NT2/D1 (cell line): ENCODE results near the gene CFAP44.

Experiments
- DNase-seq: peaks from one replicate; pipeline ENCODE4 v3.0.0-alpha.2; 2011; ENCODE audit warnings: low read depth, low spot score
- H3K27me3 ChIP-seq: 2 replicates; pipeline ENCODE4 v1.6.0; 2011; ENCODE audit warnings: mild to moderate bottlenecking; ENCODE audit not compliant: insufficient read length, insufficient read depth
- H3K36me3 ChIP-seq: 2 replicates; pipeline ENCODE4 v1.6.1; 2011; ENCODE audit warnings: mild to moderate bottlenecking, low read length, mixed read lengths; ENCODE audit not compliant: insufficient read depth, insufficient read length
- H3K4me1 ChIP-seq: 2 replicates; pipeline ENCODE4 v1.5.1; 2011; ENCODE audit not compliant: insufficient read depth, insufficient read length
- H3K4me3 ChIP-seq: 2 replicates; pipeline ENCODE4 v1.5.1; 2011; ENCODE audit warnings: low read depth; ENCODE audit not compliant: insufficient read length
- H3K9ac ChIP-seq: 2 replicates; pipeline ENCODE4 v1.6.0; 2011; ENCODE audit warnings: low read depth; ENCODE audit not compliant: insufficient read length
- H3K9me3 ChIP-seq: 2 replicates; pipeline ENCODE4 v1.5.1; 2011; ENCODE audit warnings: mild to moderate bottlenecking, low read length; ENCODE audit not compliant: insufficient read depth
- SUZ12 ChIP-seq: IDR thresholded peaks from 2 replicates; pipeline ENCODE4 v1.6.1; 2011; ENCODE audit not compliant: insufficient read length, insufficient read depth; ENCODE audit errors: extremely low read depth
- YY1 ChIP-seq: IDR thresholded peaks from 2 replicates; pipeline ENCODE4 v1.6.1; 2011; ENCODE audit not compliant: insufficient read length, insufficient read depth
- ZNF274 ChIP-seq: IDR thresholded peaks from 2 replicates; pipeline ENCODE4 v1.6.1; 2011; ENCODE audit warnings: mild to moderate bottlenecking, low read depth, low read length

CFAP44 gene

DNA sequence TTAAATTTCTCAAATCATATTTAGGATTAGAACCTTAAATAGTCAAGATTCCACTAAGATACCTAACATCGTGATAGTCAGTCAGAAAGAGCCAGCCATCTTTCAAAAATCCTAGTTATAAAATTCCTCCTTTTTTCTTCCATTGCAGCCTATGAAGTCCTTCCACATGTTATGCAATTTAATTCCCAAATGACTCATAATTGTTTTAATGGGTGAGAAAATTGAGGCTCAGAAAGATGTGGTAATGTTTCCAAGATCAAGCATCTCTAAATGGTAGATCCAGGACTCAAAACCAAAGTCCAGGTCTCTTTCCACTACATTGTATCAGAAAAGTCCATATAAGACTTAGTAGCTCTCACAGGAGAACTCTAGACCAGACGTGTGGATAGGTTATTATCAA, 9.5 kb downstream of the CFAP44 start:
- TF ChIP-seq ZNF274: no peak
- TF ChIP-seq SUZ12: no peak
- no peak for TF ChIP-seq YY1
- H3K9me3 ChIP-seq: peaks cover 7% of the 10 kb centered on the region
- H3K9ac ChIP-seq: no peak overlapping the region
- H3K4me3 ChIP-seq: no peak overlapping the region
- no peaks in the 10 kb centered on the region for H3K4me1 ChIP-seq
- H3K36me3 ChIP-seq: peaks cover 1% of the 10 kb centered on the region
- H3K27me3 ChIP-seq: no peaks in the 10 kb centered on the region
- no peak for DNase-seq

DNA sequence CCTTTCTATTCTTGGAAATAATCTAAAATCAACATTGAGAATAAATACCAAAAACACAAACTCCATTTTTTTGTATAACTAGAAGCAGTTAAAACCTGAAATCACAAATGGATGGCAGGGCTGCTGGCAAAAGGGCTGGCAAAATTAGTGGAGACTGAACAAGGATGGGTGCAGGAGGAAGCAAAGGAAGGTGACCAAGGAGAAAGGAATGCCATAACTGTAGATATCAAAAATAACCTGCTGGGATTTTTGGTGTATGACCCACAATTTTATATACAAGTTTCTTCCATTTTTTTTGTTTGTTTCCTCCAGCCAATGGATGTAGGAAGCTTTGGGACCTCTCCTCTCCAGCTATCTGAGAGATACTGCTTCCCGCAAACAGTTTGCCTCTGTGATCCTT, 12.7 kb downstream of the CFAP44 start:
- no peak overlapping the region for H3K9ac ChIP-seq
- no peaks in the 10 kb centered on the region for H3K4me1 ChIP-seq
- no peak for DNase-seq
- peaks cover 13% of the 10 kb centered on the region for H3K36me3 ChIP-seq
- TF ChIP-seq YY1: no peak
- no peak for TF ChIP-seq SUZ12
- TF ChIP-seq ZNF274: no peak
- no peak overlapping the region for H3K4me3 ChIP-seq
- no peaks in the 10 kb centered on the region for H3K27me3 ChIP-seq
- peaks cover 32% of the 10 kb centered on the region for H3K9me3 ChIP-seq

DNA sequence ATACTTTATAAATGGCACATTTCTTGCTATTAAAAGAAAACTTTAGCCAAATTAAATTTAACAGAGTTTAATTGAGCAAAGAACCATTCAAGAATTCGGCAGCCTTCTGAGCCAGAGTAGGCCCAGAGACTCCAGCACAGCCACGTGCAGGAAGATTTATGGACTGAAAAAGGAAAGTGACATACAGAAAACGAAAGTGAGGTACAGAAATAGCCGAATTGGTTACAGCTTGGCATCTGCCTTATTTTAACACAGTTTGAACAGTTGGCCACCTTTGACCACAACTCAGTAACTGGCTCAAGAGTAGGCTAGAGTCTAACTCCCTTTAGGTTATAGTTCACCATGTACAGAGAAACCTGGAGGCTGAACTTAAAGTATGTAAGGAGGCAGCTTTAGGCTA, 17.6 kb downstream of the CFAP44 start:
- Histone ChIP-seq H3K9me3 (peaks cover 32% of the 10 kb centered on the region), H3K4me1 (no peaks in the 10 kb centered on the region), H3K27me3 (no peaks in the 10 kb centered on the region), H3K4me3 (no peak overlapping the region), H3K36me3 (peaks cover 18% of the 10 kb centered on the region), H3K9ac (no peak overlapping the region)
- TF ChIP-seq SUZ12 (no peak), ZNF274 (no peak), YY1 (no peak)
- DNase-seq: no peak

DNA sequence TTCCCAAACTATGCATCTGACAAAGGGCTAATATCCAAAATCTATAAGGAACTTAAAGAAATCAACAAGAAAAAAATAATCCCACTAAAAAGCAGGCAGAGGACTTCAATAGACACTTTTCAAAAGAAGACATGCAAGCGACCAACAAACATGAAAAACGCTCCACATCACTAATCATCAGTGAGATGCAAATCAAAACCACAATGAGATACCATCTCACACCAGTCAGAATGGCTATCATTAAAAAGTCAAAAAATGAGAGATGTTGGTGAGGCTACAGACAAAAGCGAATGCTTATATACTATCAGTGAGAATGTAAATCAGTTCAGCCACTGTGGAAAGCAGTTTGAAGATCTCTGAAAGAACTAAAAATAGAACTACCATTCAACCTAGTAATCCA, 20.2 kb downstream of the CFAP44 start:
- Histone ChIP-seq H3K9ac (no peak overlapping the region), H3K4me1 (no peaks in the 10 kb centered on the region), H3K27me3 (no peaks in the 10 kb centered on the region), H3K9me3 (peaks cover 18% of the 10 kb centered on the region), H3K4me3 (no peak overlapping the region), H3K36me3 (peaks cover 14% of the 10 kb centered on the region)
- no peak for TF ChIP-seq SUZ12
- TF ChIP-seq YY1: no peak
- no peak for TF ChIP-seq ZNF274
- no peak for DNase-seq

DNA sequence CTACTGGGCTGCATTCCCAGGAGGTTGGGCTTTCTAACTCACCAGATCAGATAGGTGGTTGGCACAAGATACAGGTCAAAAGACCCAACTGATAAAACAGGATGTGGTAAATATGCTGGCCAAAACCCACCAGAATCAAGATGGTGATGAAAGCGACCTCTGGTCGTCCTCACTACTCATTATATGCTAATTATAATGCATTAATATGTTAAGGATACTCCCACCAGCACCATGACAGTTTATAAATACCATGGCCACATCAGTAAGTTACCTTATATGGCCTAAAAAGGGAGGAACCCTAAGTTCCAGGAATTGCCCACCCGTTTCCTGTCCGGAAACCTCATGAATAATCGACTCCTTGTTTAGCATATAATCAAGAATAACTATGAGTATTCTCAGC, 31.6 kb downstream of the CFAP44 start:
- TF ChIP-seq YY1 (no peak), SUZ12 (no peak), ZNF274 (no peak)
- H3K4me1 ChIP-seq: no peaks in the 10 kb centered on the region
- H3K27me3 ChIP-seq: no peaks in the 10 kb centered on the region
- no peaks in the 10 kb centered on the region for H3K36me3 ChIP-seq
- no peak overlapping the region for H3K4me3 ChIP-seq
- H3K9ac ChIP-seq: no peak overlapping the region
- no peak for DNase-seq
- H3K9me3 ChIP-seq: no peaks in the 10 kb centered on the region

- no peak overlapping the region for H3K4me3 ChIP-seq
- no peaks in the 10 kb centered on the region for H3K9me3 ChIP-seq
- no peak overlapping the region for H3K9ac ChIP-seq
- no peaks in the 10 kb centered on the region for H3K27me3 ChIP-seq
- no peaks in the 10 kb centered on the region for H3K4me1 ChIP-seq
- TF ChIP-seq ZNF274: no peak
- TF ChIP-seq SUZ12: no peak
- no peak for TF ChIP-seq YY1
- no peak for DNase-seq
- H3K36me3 ChIP-seq: peaks cover 6% of the 10 kb centered on the region
Measured at GRCh38 chr3:113405180-113405579, 36.1 kb downstream of the CFAP44 start.

- Histone ChIP-seq H3K4me3 (no peak overlapping the region), H3K36me3 (peaks cover 6% of the 10 kb centered on the region), H3K9me3 (no peaks in the 10 kb centered on the region), H3K4me1 (no peaks in the 10 kb centered on the region), H3K9ac (no peak overlapping the region), H3K27me3 (no peaks in the 10 kb centered on the region)
- no peak for TF ChIP-seq YY1
- no peak for TF ChIP-seq SUZ12
- TF ChIP-seq ZNF274: no peak
- no peak for DNase-seq
Measured at GRCh38 chr3:113404637-113405036, 36.7 kb downstream of the CFAP44 start.
